NCI-H2171 (cell line): ENCODE data around the gene IPO5.

Experiments
- DNase-seq: peaks from one replicate; lab custom pipeline; 2025; lab: John Stamatoyannopoulos, UW

IPO5 gene

GRCh38 chr13:98059276-98059675 lies 105.8 kb downstream of the IPO5 start:
- no peak for DNase-seq

- no peak for DNase-seq
Measured at GRCh38 chr13:98060282-98060681, 106.8 kb downstream of the IPO5 start.

GRCh38 chr13:98065468-98065867 lies 112.0 kb downstream of the IPO5 start:
- no peak for DNase-seq

GRCh38 chr13:98066636-98067035 lies 113.2 kb downstream of the IPO5 start:
- no peak for DNase-seq

GRCh38 chr13:98068521-98068920 lies 115.0 kb downstream of the IPO5 start:
- DNase-seq = no peak

- DNase-seq = no peak
Measured at GRCh38 chr13:98069985-98070384, 116.5 kb downstream of the IPO5 start.

GRCh38 chr13:98071316-98071715 lies 117.8 kb downstream of the IPO5 start:
- no peak for DNase-seq

GRCh38 chr13:98072476-98072875 lies 119.0 kb downstream of the IPO5 start:
- DNase-seq = no peak
